ENCODE data around the gene ITGAV.

DNA sequence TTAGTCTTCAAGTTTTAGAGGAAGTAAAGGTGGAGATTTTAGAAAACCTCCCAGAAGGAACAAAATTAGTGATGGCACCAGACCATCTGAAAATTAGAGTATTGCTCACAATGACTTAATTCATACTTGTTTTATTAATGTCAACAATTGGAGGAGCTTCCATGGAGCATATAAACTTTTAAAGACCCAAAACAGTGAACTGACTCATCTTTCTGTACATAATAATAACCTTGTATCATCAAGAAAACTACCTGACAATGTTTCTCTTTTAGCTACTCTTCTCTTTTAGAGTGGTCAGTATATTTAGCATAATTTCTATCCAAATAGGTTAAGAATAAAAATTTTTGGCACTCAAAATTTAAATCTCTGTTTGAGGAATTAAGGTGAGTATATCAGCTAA is 7.2 kb upstream of the ITGAV start:
- TF ChIP-seq TAF1 (IDR thresholded peaks at IDR 0.05; ENCODE audit: low read depth) = no peak
- TF ChIP-seq RAD21 (IDR thresholded peaks at IDR 0.05; ENCODE audit: low read depth) = no peak
- no peak for TF ChIP-seq EP300 (IDR thresholded peaks at IDR 0.05; ENCODE audit: borderline replicate concordance)
- TF ChIP-seq, protein P1, sequence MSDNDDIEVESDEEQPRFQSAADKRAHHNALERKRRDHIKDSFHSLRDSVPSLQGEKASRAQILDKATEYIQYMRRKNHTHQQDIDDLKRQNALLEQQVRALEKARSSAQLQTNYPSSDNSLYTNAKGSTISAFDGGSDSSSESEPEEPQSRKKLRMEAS (IDR thresholded peaks at IDR 0.05) = no peak
- no peak for TF ChIP-seq CREB1 (IDR thresholded peaks at IDR 0.05; ENCODE audit: low read depth)
- TF ChIP-seq, protein P2, sequence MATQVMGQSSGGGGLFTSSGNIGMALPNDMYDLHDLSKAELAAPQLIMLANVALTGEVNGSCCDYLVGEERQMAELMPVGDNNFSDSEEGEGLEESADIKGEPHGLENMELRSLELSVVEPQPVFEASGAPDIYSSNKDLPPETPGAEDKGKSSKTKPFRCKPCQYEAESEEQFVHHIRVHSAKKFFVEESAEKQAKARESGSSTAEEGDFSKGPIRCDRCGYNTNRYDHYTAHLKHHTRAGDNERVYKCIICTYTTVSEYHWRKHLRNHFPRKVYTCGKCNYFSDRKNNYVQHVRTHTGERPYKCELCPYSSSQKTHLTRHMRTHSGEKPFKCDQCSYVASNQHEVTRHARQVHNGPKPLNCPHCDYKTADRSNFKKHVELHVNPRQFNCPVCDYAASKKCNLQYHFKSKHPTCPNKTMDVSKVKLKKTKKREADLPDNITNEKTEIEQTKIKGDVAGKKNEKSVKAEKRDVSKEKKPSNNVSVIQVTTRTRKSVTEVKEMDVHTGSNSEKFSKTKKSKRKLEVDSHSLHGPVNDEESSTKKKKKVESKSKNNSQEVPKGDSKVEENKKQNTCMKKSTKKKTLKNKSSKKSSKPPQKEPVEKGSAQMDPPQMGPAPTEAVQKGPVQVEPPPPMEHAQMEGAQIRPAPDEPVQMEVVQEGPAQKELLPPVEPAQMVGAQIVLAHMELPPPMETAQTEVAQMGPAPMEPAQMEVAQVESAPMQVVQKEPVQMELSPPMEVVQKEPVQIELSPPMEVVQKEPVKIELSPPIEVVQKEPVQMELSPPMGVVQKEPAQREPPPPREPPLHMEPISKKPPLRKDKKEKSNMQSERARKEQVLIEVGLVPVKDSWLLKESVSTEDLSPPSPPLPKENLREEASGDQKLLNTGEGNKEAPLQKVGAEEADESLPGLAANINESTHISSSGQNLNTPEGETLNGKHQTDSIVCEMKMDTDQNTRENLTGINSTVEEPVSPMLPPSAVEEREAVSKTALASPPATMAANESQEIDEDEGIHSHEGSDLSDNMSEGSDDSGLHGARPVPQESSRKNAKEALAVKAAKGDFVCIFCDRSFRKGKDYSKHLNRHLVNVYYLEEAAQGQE (IDR thresholded peaks at IDR 0.05; ENCODE audit: low read depth) = no peak
- no peak for TF ChIP-seq EGR1 (IDR thresholded peaks at IDR 0.05)
- no peak for TF ChIP-seq FOXM1 (IDR thresholded peaks at IDR 0.05; ENCODE audit: borderline replicate concordance, low read depth)
- TF ChIP-seq NFIC (IDR thresholded peaks at IDR 0.05) = no peak
- TF ChIP-seq, protein P3, sequence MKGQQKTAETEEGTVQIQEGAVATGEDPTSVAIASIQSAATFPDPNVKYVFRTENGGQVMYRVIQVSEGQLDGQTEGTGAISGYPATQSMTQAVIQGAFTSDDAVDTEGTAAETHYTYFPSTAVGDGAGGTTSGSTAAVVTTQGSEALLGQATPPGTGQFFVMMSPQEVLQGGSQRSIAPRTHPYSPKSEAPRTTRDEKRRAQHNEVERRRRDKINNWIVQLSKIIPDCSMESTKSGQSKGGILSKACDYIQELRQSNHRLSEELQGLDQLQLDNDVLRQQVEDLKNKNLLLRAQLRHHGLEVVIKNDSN (IDR thresholded peaks at IDR 0.05) = no peak
- TF ChIP-seq TCF12 (IDR thresholded peaks at IDR 0.05; ENCODE audit: low read depth) = no peak
- TF ChIP-seq CEBPB (IDR thresholded peaks at IDR 0.05) = no peak
- TF ChIP-seq TEAD4 (IDR thresholded peaks at IDR 0.05) = no peak
- no peak for TF ChIP-seq ZBTB7A (IDR thresholded peaks at IDR 0.05; ENCODE audit: low read depth)

Measured in Ishikawa (cell line).